HepG2 (cell line): Measurements from ENCODE around the gene KCTD21. TPM values are rescaled to one million over a fixed set of nuclear protein-coding genes. Genes with fewer than 3 reads are reported as not detected.

Source experiments
- ARNT ChIP-seq: fragments of 450-650 bp; IDR thresholded peaks from 2 replicates; pipeline ENCODE4 v1.6.1; 2017
- KAT7 ChIP-seq: IDR thresholded peaks from 2 replicates; pipeline ENCODE4 v1.6.1; 2018; ENCODE audit warnings: borderline replicate concordance, missing compliant biosample characterization
- KDM3A ChIP-seq: IDR thresholded peaks from 2 replicates; pipeline ENCODE4 v1.6.1; 2018; ENCODE audit warnings: low read depth, missing compliant biosample characterization
- MAX ChIP-seq: IDR thresholded peaks from 2 replicates; pipeline ENCODE4 v1.6.1; 2012; ENCODE audit warnings: inconsistent platforms
- NR2F2 ChIP-seq: IDR thresholded peaks from 2 replicates; pipeline ENCODE4 v1.6.1; 2012; ENCODE audit warnings: low read depth, inconsistent platforms, borderline replicate concordance
- TBX3 ChIP-seq: fragments of 450-650 bp; IDR thresholded peaks from 2 replicates; pipeline ENCODE4 v1.6.1; 2017; ENCODE audit warnings: antibody characterized with exemption, mild to moderate bottlenecking, inconsistent platforms, borderline replicate concordance
- ZNF260 ChIP-seq: sonication (generic); formaldehyde crosslinking; IDR thresholded peaks from 2 replicates; pipeline ENCODE4 v1.4.0; 2020; ENCODE audit warnings: missing genetic modification reagents, low read depth, mild to moderate bottlenecking, borderline replicate concordance
- ZNF503 ChIP-seq: sonication (generic); formaldehyde crosslinking; IDR thresholded peaks from 2 replicates; pipeline ENCODE4 v1.4.0; 2020; ENCODE audit warnings: missing genetic modification reagents
- polyA plus RNA-seq, 8 experiments: library from polyadenylated mRNA; depleted of rRNA in 3 of 8; stranded (reverse) in 7 of 8; unstranded in 1 of 8; fragments of >200 nt; fragmentation: Illumina TruSeq in 4 of 8; extraction: Trizol in 4 of 8; gene quantifications; 2 replicates each; pipeline versions ENCODE4 v1.2.1 to v1.2.3, GENCODE V29; 2011 to 2016; ENCODE audit warnings: low read depth in 4 of 8, missing spikeins in 1 of 8, mixed read lengths in 1 of 8; ENCODE audit not compliant: insufficient read depth in 1 of 8
- total RNA-seq, 5 experiments: library from RNA; depleted of rRNA; stranded (reverse); fragments of >200 nt; fragmentation: Illumina TruSeq; extraction: Trizol; gene quantifications; 2 replicates each; pipeline ENCODE4 v1.2.3, GENCODE V29; 2016; ENCODE audit warnings: low read depth in 1 of 5
- TF ChIP-seq, protein P1 (sequence below): sonication (generic); formaldehyde crosslinking; IDR thresholded peaks from 2 replicates; pipeline ENCODE4 v1.4.0; 2020; ENCODE audit warnings: missing genetic modification reagents
- TF ChIP-seq, protein P2 (sequence below): sonication (generic); formaldehyde crosslinking; IDR thresholded peaks from 2 replicates; pipeline ENCODE4 v1.8.0; 2022; ENCODE audit warnings: mild to moderate bottlenecking, missing genetic modification reagents; ENCODE audit not compliant: insufficient replicate concordance
- TF ChIP-seq, protein P3 (sequence below): sonication (generic); formaldehyde crosslinking; IDR thresholded peaks from 2 replicates; pipeline ENCODE4 v1.4.0; 2020; ENCODE audit warnings: mild to moderate bottlenecking, missing genetic modification reagents

The KCTD21 gene
- total and polyA plus RNA-seq, 2 of the 13 experiments (the other 11 are each of a cell fraction or from before 2014, with no cell fraction given): 3.1 to 13.5 TPM

DNA sequence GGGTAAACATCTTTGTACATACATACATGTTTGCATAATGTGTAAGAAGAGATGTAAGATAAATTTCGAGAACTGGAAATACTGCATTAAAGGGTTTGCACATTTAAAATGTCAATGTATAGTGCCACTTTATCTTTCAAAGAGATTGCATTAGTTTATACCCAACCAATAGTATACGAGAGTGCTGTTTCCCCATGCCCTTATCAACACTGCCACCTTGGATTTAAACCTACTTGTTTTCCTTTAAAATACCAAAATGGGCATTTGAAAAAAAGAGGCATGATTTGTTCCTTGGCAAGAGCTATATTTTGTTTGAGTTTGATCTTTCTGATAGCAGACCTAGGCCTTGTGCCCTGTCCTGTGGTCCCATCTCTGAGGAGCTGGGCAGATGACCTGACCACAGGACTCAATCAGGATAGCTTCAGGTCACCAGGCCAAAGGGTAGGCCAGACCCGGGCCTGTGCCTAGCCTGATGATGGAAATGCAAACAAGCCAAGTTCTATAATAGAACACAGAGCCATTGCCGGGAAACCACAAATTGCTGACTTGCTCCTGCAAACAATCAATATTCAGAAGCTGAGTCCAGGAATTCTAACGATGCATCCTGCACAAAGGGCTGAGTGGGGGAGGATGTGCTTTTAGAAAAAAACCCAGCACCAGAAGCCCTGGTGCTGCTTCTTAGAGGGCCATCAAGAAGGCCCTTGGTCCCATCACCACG lies 32.1 kb downstream of the KCTD21 start (continued):
- peak; percentile 64; the same call in 1 of the 2 replicates for TF ChIP-seq ZNF503
- TF ChIP-seq ARNT: no peak
- TF ChIP-seq, protein P1, sequence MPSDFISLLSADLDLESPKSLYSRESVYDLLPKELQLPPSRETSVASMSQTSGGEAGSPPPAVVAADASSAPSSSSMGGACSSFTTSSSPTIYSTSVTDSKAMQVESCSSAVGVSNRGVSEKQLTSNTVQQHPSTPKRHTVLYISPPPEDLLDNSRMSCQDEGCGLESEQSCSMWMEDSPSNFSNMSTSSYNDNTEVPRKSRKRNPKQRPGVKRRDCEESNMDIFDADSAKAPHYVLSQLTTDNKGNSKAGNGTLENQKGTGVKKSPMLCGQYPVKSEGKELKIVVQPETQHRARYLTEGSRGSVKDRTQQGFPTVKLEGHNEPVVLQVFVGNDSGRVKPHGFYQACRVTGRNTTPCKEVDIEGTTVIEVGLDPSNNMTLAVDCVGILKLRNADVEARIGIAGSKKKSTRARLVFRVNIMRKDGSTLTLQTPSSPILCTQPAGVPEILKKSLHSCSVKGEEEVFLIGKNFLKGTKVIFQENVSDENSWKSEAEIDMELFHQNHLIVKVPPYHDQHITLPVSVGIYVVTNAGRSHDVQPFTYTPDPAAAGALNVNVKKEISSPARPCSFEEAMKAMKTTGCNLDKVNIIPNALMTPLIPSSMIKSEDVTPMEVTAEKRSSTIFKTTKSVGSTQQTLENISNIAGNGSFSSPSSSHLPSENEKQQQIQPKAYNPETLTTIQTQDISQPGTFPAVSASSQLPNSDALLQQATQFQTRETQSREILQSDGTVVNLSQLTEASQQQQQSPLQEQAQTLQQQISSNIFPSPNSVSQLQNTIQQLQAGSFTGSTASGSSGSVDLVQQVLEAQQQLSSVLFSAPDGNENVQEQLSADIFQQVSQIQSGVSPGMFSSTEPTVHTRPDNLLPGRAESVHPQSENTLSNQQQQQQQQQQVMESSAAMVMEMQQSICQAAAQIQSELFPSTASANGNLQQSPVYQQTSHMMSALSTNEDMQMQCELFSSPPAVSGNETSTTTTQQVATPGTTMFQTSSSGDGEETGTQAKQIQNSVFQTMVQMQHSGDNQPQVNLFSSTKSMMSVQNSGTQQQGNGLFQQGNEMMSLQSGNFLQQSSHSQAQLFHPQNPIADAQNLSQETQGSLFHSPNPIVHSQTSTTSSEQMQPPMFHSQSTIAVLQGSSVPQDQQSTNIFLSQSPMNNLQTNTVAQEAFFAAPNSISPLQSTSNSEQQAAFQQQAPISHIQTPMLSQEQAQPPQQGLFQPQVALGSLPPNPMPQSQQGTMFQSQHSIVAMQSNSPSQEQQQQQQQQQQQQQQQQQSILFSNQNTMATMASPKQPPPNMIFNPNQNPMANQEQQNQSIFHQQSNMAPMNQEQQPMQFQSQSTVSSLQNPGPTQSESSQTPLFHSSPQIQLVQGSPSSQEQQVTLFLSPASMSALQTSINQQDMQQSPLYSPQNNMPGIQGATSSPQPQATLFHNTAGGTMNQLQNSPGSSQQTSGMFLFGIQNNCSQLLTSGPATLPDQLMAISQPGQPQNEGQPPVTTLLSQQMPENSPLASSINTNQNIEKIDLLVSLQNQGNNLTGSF (CRISPR knock-in tag): no peak
- TF ChIP-seq KDM3A (CRISPR knock-in tag): 0 out of 2 replicates have a peak, but pooled peaks have one; percentile 86
- TF ChIP-seq, protein P2, sequence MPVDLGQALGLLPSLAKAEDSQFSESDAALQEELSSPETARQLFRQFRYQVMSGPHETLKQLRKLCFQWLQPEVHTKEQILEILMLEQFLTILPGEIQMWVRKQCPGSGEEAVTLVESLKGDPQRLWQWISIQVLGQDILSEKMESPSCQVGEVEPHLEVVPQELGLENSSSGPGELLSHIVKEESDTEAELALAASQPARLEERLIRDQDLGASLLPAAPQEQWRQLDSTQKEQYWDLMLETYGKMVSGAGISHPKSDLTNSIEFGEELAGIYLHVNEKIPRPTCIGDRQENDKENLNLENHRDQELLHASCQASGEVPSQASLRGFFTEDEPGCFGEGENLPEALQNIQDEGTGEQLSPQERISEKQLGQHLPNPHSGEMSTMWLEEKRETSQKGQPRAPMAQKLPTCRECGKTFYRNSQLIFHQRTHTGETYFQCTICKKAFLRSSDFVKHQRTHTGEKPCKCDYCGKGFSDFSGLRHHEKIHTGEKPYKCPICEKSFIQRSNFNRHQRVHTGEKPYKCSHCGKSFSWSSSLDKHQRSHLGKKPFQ (CRISPR knock-in tag): no peak
- TF ChIP-seq TBX3: no peak
- peak; percentile 44; the same call in 1 of the 2 replicates for TF ChIP-seq MAX
- TF ChIP-seq ZNF260: no peak
- TF ChIP-seq, protein P3, sequence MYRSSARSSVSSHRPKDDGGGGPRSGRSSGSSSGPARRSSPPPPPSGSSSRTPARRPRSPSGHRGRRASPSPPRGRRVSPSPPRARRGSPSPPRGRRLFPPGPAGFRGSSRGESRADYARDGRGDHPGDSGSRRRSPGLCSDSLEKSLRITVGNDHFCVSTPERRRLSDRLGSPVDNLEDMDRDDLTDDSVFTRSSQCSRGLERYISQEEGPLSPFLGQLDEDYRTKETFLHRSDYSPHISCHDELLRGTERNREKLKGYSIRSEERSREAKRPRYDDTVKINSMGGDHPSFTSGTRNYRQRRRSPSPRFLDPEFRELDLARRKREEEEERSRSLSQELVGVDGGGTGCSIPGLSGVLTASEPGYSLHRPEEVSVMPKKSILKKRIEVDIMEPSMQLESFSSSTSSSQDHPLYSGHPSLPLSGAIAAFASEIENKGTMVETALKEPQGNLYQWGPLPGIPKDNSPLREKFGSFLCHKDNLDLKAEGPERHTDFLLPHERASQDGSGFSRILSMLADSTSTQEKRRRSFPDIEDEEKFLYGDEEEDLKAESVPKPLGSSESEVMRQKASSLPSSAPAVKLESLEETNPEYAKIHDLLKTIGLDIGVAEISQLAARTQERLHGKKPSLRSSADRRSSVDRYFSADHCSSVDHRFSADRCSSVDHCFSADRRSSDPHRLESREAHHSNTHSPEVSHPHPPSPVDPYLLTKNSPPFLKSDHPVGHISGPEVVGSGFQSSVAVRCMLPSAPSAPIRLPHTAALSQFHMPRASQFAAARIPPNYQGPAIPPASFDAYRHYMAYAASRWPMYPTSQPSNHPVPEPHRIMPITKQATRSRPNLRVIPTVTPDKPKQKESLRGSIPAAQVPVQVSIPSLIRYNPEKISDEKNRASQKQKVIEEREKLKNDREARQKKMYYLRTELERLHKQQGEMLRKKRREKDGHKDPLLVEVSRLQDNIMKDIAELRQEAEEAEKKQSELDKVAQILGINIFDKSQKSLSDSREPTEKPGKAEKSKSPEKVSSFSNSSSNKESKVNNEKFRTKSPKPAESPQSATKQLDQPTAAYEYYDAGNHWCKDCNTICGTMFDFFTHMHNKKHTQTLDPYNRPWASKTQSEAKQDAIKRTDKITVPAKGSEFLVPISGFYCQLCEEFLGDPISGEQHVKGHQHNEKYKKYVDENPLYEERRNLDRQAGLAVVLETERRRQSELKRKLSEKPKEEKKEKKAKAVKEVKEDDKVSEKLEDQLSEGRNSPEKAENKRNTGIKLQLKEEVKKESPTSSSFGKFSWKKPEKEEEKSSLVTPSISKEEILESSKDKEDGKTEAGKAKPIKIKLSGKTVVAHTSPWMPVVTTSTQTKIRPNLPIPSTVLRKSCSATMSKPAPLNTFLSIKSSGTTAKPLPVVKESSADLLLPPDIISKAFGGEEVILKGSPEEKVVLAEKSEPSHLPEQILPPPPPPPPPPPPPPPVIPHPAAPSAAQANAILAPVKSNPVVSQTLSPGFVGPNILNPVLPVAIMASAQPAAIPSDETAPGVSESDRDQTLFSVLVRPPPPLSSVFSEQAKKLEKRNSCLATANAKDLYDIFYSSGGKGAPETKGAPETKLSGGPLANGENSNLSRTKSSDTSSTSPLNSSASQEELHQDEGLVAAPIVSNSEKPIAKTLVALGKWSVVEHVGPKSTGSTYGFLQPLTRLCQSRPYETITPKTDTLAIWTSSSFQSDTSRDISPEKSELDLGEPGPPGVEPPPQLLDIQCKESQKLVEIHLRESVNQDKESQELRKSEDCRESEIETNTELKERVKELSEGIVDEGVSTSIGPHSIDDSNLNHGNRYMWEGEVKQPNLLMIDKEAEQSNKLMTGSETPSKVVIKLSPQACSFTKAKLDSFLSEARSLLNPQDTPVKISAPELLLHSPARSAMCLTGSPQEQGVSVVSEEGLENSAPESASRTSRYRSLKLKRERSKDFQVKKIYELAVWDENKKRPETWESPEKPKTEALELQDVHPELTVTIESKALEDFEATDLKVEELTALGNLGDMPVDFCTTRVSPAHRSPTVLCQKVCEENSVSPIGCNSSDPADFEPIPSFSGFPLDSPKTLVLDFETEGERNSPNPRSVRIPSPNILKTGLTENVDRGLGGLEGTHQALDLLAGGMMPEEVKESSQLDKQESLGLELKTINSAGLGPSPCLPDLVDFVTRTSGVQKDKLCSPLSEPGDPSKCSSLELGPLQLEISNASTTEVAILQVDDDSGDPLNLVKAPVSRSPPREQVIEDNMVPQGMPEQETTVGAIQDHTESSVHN: no peak
- TF ChIP-seq NR2F2: peak; percentile 91
- no peak for TF ChIP-seq KAT7 (CRISPR knock-in tag)
